Hepatocyte (in vitro differentiated cells): ENCODE data around the gene HOXC6.

Source experiments
- EZH2 ChIP-seq: fragments of 200-600 bp; sonication (generic); IDR thresholded peaks from 2 replicates; pipeline ENCODE4 v1.6.1; 2016; ENCODE audit warnings: antibody characterized with exemption, mild to moderate bottlenecking, borderline replicate concordance
- EZH2phosphoT487 ChIP-seq: fragments of 200-600 bp; sonication (generic); IDR thresholded peaks from one replicate; pipeline ENCODE4 v1.6.1; 2018; ENCODE audit warnings: antibody characterized with exemption, mild to moderate bottlenecking, low read depth, moderate library complexity; ENCODE audit not compliant: unreplicated experiment, severe bottlenecking
- TF ChIP-seq, protein P1 (sequence below): fragments of 200-600 bp; sonication (generic); IDR thresholded peaks from 2 replicates; pipeline ENCODE4 v1.5.1; 2016; ENCODE audit warnings: antibody characterized with exemption, mild to moderate bottlenecking; ENCODE audit not compliant: poor library complexity

DNA sequence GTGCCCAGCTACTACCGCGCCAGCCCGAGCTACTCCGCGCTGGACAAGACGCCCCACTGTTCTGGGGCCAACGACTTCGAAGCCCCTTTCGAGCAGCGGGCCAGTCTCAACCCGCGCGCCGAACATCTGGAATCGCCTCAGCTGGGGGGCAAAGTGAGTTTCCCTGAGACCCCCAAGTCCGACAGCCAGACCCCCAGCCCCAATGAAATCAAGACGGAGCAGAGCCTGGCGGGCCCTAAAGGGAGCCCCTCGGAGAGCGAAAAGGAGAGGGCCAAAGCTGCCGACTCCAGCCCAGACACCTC is 42.6 kb upstream of the HOXC6 start:
- no peak for TF ChIP-seq EZH2phosphoT487
- TF ChIP-seq, protein P1, sequence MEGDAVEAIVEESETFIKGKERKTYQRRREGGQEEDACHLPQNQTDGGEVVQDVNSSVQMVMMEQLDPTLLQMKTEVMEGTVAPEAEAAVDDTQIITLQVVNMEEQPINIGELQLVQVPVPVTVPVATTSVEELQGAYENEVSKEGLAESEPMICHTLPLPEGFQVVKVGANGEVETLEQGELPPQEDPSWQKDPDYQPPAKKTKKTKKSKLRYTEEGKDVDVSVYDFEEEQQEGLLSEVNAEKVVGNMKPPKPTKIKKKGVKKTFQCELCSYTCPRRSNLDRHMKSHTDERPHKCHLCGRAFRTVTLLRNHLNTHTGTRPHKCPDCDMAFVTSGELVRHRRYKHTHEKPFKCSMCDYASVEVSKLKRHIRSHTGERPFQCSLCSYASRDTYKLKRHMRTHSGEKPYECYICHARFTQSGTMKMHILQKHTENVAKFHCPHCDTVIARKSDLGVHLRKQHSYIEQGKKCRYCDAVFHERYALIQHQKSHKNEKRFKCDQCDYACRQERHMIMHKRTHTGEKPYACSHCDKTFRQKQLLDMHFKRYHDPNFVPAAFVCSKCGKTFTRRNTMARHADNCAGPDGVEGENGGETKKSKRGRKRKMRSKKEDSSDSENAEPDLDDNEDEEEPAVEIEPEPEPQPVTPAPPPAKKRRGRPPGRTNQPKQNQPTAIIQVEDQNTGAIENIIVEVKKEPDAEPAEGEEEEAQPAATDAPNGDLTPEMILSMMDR = no peak
- TF ChIP-seq EZH2 = no peak
